GM15510 (cell line): ENCODE data around the gene C11orf98.

Source experiments
- POLR2A ChIP-seq: IDR thresholded peaks from 3 replicates; pipeline ENCODE4 v1.6.1; 2011; ENCODE audit warnings: borderline replicate concordance; ENCODE audit not compliant: insufficient read length; ENCODE audit errors: extremely low read depth

Gene C11orf98

DNA sequence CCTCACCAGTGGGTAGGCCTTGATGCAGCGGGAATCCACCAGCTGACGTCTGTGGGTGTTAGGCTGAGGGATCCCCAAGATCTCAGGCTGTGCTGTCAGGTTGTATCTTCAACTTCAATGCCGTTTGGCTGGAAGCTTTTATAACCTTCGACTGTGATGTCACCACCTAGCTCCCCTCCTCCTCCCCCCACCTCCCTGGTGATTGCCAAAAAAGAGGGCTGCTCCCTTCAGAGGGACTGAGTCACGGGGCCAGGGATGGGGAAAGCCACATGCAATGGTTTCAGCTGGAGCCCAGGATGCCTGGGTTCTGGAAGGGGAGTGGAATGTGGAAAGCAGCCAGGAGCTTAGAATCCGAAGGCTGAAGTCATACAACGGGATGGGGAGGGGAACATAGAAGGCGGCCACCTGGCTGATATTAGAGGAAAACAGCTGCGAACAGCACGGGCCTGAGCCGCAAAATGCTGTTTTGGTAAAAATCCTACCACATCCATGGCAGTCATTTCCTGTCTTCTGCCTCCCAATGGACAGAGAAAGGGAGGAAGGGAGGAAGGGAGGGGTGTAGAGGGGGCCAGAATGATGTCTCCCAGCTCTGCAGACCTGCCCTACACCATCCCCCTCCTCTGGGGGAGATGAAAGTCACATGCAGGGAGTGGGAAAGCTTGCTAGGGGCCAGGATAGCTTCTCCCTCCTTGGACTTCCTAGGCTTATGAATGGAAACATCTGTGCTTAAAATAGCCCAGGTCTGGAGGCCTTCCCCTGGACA, 24.6 kb upstream of the C11orf98 start, which contains the start of gene LRRN4CL:
Gene LRRN4CL (minus strand): TSS at position 110 of the 763 bp plus-strand sequence. CDS start 1,022 bp downstream, outside the sequence.
- TF ChIP-seq POLR2A: no peak

DNA sequence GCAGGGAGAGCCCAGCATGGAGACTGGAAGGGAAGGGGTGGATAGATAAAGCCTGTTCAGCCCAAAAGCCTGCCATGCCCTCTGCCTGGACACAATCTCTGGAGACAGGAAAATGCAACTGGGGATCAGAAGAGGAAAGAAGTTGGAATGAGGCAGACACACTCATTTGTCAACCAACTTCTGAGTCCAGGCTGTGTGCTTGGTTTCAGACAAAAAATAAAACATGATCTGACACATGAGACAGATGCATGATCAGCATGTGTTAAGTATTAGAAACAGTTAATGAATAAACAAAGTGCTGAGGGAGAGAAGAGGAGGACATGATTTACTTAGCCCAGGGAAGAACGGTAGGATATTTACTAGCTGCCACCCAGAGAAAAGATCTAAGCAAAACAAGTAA, 23.5 kb upstream of the C11orf98 start:
- no peak for TF ChIP-seq POLR2A

DNA sequence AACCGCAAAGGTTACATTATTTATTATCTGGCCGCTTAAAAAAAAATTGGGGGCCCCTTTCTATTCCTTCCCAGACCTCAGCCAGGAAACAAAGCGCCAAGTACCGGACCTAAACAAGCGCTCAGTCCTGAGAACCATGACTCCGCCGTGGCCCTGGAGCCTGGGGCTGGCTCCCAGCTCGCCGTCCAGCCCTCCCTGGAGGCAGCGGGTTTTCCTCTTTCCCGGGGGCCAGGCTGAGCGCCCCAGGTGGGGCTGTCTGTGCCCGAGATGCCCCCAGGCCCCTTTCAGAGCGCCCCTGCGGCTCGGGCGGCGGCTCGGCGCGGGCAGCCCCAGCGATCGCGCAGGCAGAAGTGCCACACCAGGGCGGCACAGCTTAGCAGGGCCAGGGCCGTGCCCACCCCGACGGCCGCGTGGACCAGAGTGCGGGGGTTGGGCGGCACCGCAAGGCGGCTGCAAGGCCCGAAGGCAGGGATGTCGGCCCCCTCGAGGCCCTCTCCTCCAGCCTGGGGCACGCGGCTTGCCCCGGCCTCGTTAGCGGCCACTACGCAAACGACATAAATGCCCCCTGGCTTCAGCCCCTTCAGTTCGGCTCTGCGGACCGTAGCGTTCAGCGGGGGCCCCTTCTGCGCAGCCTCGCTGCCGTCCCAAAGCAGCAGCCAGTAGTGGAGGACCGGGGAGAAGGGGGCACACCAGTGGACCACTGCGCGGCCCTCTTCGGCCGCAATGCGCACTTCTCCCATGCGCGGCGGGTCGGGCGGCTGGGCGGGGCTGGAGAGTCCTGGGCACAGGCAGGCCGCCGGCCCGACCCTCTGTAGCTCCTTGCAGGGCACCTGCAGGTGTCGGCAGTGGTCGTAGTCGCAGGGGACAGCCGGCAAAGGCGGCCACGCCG, 22.7 kb upstream of the C11orf98 start:
- TF ChIP-seq POLR2A: no peak

DNA sequence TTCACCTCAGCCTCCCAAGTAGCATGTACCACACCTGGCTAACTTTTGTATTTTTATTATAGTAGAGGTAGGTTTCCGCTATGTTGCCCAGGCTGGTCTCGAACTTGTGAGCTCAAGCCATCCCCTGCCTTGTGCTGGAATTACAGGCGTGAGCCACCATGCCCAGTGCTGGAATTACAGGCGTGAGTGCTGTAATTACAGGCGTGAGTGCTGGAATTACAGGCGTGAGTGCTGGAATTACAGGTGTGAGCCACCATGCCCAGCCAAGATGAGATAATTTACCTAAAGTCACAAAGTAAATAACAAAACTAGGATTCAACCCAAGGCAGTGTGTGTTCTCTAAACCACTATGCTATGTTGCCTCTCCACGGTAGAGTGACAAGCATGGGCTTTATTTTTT, 17.5 kb upstream of the C11orf98 start:
- no peak for TF ChIP-seq POLR2A

DNA sequence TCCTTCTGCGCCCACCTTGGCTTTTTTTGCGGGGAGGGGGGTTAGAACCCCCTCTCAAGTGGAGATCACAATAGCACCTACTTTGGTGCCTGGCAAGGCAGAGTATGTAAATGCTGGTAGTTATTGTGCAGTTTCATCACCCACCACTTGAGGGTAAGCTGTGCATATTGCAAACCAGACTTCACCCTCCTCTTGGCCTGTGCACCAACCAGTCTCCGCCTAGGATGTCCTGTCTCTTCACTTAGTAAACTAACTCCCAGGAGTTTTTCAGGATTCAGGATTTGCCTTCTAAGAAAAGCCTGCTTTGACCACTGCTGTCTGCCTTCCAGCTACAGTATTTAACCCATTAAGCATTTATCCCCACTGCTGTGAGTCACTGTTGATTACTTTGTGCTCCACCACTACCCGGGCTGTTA, 15.8 kb upstream of the C11orf98 start:
- no peak for TF ChIP-seq POLR2A

- TF ChIP-seq POLR2A: peak; percentile 86
Observed at GRCh38 chr11:62678770-62679696, 14.0 kb upstream of the C11orf98 start, which contains the start of gene UBXN1. UBXN1 (minus strand) TSS chr11:62679073; CDS start chr11:62678923, 150 bp downstream.

DNA sequence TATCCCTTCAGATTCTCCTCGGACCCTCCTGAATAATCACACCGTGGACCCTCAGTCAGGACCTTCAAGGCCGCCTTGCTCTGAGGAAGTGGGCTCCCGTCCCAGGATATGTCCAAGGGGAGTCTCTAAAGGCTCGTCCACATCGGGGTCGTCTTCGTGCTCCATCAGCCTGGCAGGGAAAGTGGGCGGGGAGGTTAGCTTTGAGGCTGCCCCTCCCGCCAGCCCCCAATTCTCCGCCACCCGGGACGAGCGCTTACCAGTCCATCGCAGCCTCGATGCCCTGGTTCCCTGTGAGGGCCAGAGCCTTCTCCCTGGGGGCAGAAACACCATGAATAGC, 13.4 kb upstream of the C11orf98 start:
- TF ChIP-seq POLR2A: no peak

DNA sequence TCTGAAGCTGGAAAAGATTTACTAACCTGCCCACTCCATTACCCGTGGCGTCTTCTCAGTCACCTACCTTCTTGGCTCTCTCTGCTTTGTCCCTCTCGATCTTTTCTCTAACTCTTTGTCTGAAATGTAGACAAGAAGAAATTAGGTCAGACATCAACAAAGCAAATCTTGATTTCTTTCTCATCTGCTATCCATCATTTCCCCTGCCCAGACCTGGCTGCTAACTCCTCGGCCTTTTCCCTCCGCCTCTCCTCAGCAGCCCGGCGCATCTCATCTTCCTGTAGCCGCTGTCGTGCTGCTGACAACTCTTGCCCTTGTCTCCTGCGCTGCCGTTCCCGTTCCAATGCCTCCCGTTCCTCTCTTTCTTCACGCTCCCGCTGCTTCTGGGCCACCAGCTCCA, 12.7 kb upstream of the C11orf98 start:
- no peak for TF ChIP-seq POLR2A

DNA sequence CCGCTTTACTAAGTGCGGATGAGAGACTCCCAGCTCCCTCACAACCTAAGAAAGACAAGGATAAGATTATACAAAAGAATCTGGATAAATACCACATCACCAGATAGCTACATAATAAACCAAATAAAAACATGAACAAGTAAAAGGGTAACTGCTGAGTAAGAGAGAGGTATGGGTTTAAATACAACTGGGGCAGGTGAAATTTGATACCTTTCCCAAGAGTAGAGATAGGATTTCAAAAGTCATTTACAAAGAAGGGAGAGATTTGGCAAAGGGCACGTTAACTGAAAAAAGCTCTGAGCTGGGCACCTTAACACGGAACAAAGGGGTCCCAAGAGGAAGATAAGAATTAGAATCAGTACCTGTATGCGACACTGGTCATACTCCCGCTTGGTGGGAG, 12.1 kb upstream of the C11orf98 start:
- no peak for TF ChIP-seq POLR2A

- TF ChIP-seq POLR2A: no peak
Observed at GRCh38 chr11:62676698-62677097, 11.7 kb upstream of the C11orf98 start.

GRCh38 chr11:62673196-62673525, 8.2 kb upstream of the C11orf98 start:
- no peak for TF ChIP-seq POLR2A

DNA sequence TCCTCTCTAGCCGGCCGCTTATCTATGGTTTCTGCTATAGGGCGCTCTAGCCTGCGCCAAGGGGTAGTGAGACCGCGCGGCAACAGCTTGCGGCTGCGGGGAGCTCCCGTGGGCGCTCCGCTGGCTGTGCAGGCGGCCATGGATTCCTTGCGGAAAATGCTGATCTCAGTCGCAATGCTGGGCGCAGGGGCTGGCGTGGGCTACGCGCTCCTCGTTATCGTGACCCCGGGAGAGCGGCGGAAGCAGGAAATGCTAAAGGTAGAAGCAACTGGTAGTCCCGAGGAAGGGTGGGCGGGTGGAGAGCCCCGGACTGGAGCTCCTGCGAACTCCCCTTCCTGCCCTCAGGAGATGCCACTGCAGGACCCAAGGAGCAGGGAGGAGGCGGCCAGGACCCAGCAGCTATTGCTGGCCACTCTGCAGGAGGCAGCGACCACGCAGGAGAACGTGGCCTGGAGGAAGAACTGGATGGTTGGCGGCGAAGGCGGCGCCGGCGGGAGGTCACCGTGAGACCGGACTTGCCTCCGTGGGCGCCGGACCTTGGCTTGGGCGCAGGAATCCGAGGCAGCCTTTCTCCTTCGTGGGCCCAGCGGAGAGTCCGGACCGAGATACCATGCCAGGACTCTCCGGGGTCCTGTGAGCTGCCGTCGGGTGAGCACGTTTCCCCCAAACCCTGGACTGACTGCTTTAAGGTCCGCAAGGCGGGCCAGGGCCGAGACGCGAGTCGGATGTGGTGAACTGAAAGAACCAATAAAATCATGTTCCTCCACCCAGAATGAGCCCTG, 6.8 kb upstream of the C11orf98 start, which contains the start of the genes LBHD1 and UQCC3:
Gene LBHD1 (minus strand): TSS at position 660 of the 782 bp plus-strand sequence. CDS start 2,236 bp downstream, outside the sequence.
Gene UQCC3 (plus strand): TSS at position 66 of the 782 bp plus-strand sequence. CDS start 73 bp downstream, at position 139.
- peak; percentile 79 for TF ChIP-seq POLR2A

DNA sequence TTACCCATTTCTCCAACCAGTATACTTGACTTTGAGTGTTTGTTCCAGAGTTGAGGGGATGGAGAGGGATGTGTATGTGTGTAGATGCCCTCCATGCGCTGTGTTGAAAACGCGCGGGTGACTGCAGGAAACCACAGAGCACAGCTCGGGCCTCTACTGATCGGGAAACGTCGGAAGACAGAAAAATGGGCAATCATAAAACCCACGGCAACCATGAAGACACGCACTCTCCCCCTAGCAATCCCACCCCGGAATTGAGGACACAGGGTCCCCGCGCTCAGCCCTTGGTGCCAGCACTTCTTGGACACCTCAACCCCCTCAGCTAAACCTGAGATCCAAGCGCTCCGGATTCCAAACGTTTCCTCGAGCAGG, 6.2 kb upstream of the C11orf98 start:
- TF ChIP-seq POLR2A: no peak
